Upper lobe of left lung (tissue), 6 donors: ENCODE measurements around the gene COL10A1. TPM values are rescaled to one million over a fixed set of nuclear protein-coding genes. Genes with fewer than 3 reads are reported as not detected.

Experiments
- ATAC-seq, 2 donors: fragments of 200-7000 bp; cut with Tn5 transposase; one replicate each; pipeline ENCODE4 v1.9.1; 2022; ENCODE audit warnings: mild to moderate bottlenecking in 2 of 2, moderate library complexity in 2 of 2; ENCODE audit not compliant: low FRiP score in 2 of 2
- DNase-seq, 2 donors: peaks; one replicate each; pipeline ENCODE4 v3.0.0-alpha.2; 2019 to 2020
- H3K27ac ChIP-seq, 4 donors: fragments of 200-600 bp; sonication (generic); one replicate each; pipeline ENCODE4 v1.5.1; 2016 to 2019
- H3K27me3 ChIP-seq, 4 donors: fragments of 200-600 bp; sonication (generic); one replicate each; pipeline ENCODE4 v1.5.1; 2017 to 2019
- H3K36me3 ChIP-seq, 4 donors: fragments of 200-600 bp; sonication (generic); one replicate each; pipeline ENCODE4 v1.5.1; 2016 to 2019
- H3K4me1 ChIP-seq, 4 donors: fragments of 200-600 bp; sonication (generic); one replicate each; pipeline ENCODE4 v1.5.1; 2018 to 2019
- H3K4me3 ChIP-seq, 4 donors: fragments of 200-600 bp; sonication (generic); one replicate each; pipeline ENCODE4 v1.5.1; 2017 to 2019; ENCODE audit warnings: mild to moderate bottlenecking in 2 of 4, moderate library complexity in 1 of 4
- H3K9me3 ChIP-seq, 4 donors: fragments of 200-600 bp; sonication (generic); one replicate each; pipeline ENCODE4 v1.5.1; 2018 to 2019
- EP300 ChIP-seq, 4 donors: sonication (generic); formaldehyde crosslinking; IDR thresholded peaks; one replicate each; pipeline ENCODE4 v1.5.1; 2017; ENCODE audit warnings: antibody characterized with exemption in 4 of 4, control low read depth in 2 of 4
- POLR2A ChIP-seq, 4 donors: fragments of 450-650 bp; IDR thresholded peaks; one replicate each; pipeline ENCODE4 v1.5.1; 2016 to 2017; ENCODE audit warnings: antibody characterized with exemption in 4 of 4, mild to moderate bottlenecking in 2 of 4
- POLR2AphosphoS5 ChIP-seq, 2 donors: sonication (generic); formaldehyde crosslinking; IDR thresholded peaks; one replicate each; pipeline ENCODE4 v1.5.1; 2017; ENCODE audit warnings: antibody characterized with exemption in 2 of 2
- WGBS, 2 donors: methylation state at CpG; one replicate each; pipeline ENCODE4 v1.1.5; 2017 to 2018; 5-methylcytosine and 5-hydroxymethylcytosine counted together
- total RNA-seq, 6 donors: library from RNA; depleted of rRNA in 4 of 6; stranded (reverse); fragments of >200 nt in 4 of 6; gene quantifications; one replicate each; pipeline versions ENCODE4 v1.1.0 to v1.2.1, GENCODE V29; 2016 to 2021
- TF ChIP-seq, protein P1 (sequence below), 6 experiments: fragments of 450-650 bp in 4 of 6; fragments of 200-600 bp in 2 of 6; sonication (generic) in 2 of 6; IDR thresholded peaks; one replicate each; pipeline ENCODE4 v1.5.1; 2016 to 2019; ENCODE audit warnings: antibody characterized with exemption in 6 of 6
- donor health status: DM: no; HTN: no; CAD: no; lungs with moderate emphysema.
- donor health status: DM: no; HTN: yes; CAD: no; lungs with severe emphysema.

COL10A1 gene
- total RNA-seq, 6 donors from 2014 or later: 0.23 to 4.2 (median 2.5) TPM; not detected in 3

DNA sequence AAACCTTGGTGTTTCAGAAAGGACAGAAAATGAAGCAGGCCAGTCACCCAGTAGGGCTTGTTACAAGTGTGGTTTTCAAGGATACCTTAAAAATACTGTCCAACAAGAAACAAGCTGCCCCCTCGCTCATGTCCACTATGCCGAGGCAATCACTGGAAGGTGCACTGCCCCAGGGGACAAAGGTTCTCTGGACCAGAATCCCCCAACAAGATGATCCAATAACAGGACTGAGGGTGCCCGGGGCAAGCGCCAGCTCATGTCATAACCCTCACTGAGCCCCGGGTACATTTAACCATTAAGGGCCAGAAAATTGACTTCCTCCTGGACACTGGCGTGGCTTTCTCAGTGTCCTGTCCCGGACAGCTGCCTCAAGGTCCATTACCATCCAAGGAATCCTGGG lies 31.9 kb downstream of the COL10A1 start:
- TF ChIP-seq, protein P1, sequence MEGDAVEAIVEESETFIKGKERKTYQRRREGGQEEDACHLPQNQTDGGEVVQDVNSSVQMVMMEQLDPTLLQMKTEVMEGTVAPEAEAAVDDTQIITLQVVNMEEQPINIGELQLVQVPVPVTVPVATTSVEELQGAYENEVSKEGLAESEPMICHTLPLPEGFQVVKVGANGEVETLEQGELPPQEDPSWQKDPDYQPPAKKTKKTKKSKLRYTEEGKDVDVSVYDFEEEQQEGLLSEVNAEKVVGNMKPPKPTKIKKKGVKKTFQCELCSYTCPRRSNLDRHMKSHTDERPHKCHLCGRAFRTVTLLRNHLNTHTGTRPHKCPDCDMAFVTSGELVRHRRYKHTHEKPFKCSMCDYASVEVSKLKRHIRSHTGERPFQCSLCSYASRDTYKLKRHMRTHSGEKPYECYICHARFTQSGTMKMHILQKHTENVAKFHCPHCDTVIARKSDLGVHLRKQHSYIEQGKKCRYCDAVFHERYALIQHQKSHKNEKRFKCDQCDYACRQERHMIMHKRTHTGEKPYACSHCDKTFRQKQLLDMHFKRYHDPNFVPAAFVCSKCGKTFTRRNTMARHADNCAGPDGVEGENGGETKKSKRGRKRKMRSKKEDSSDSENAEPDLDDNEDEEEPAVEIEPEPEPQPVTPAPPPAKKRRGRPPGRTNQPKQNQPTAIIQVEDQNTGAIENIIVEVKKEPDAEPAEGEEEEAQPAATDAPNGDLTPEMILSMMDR (IDR thresholded peaks at IDR 0.05): no peak
- TF ChIP-seq POLR2AphosphoS5 (IDR thresholded peaks at IDR 0.05): no peak
- no peak for TF ChIP-seq POLR2A (IDR thresholded peaks at IDR 0.05)
- TF ChIP-seq EP300 (IDR thresholded peaks at IDR 0.05): no peak
- H3K27ac ChIP-seq: no peak overlapping the region

DNA sequence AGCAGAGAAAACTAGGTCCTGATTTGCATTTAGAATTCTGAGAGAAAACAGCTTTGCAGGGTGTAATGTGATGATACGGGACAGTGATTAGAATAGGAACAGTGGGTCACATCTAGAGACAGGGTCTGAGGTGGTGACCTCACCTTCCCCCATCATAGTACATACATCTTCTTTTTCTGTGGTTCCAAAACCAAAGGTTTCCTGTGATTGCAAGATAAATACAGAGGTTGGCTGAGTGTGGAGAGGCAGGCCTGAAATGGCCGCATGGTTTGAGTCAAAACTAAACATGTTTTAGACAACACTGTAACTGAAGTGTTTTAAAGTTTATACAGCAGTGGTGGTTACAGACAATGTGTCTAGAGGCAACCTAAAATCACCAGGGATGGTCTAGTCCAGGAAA lies 35.7 kb downstream of the COL10A1 start:
- ATAC-seq (no peak), DNase-seq (no peak)
- Histone ChIP-seq H3K36me3 (no peaks in the 10 kb centered on the region), H3K9me3 (no peaks in the 10 kb centered on the region), H3K4me1 (no peaks in the 10 kb centered on the region), H3K27me3 (no peaks in the 10 kb centered on the region), H3K27ac (no peak overlapping the region), H3K4me3 (no peak overlapping the region)
- TF ChIP-seq POLR2A (IDR thresholded peaks at IDR 0.05): no peak
- no peak for TF ChIP-seq EP300 (IDR thresholded peaks at IDR 0.05)
- no peak for TF ChIP-seq POLR2AphosphoS5 (IDR thresholded peaks at IDR 0.05)
- TF ChIP-seq, protein P1 (IDR thresholded peaks at IDR 0.05): no peak
- 71 to 78% methylated on average over 2 of the region's 2 CpGs for WGBS, 2 donors

More for the DNA sequence above, 31.9 kb downstream of the COL10A1 start:
- 86 to 95% methylated on average over 2 to 7 of the region's 7 CpGs for WGBS, 2 donors
- Histone ChIP-seq H3K4me1 (no peaks in the 10 kb centered on the region), H3K4me3 (no peak overlapping the region), H3K36me3 (no peaks in the 10 kb centered on the region), H3K27me3 (no peaks in the 10 kb centered on the region), H3K9me3 (peaks cover 0 to 10% (median 0%) of the 10 kb centered on the region in 4 donors)
- ATAC-seq (no peak), DNase-seq (no peak)

DNA sequence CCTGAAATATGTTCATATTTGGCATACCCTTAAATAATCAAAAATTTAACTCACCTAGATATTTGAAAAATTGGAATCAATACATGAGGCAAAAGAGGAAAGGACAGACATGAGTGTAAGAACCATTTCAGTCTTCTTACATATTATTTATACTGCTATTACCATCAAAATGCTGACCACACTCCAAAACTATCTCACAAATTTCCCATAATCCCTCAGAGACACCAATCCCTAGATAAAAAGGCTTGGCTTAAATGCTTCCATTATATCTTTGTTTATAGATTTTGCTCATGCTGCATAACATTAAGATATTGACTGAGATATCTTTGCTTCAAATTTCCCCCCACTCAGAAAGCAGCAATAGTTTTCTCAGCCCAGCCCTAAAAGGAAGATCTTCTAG lies 37.0 kb downstream of the COL10A1 start:
- DNase-seq (no peak), ATAC-seq (no peak)

DNA sequence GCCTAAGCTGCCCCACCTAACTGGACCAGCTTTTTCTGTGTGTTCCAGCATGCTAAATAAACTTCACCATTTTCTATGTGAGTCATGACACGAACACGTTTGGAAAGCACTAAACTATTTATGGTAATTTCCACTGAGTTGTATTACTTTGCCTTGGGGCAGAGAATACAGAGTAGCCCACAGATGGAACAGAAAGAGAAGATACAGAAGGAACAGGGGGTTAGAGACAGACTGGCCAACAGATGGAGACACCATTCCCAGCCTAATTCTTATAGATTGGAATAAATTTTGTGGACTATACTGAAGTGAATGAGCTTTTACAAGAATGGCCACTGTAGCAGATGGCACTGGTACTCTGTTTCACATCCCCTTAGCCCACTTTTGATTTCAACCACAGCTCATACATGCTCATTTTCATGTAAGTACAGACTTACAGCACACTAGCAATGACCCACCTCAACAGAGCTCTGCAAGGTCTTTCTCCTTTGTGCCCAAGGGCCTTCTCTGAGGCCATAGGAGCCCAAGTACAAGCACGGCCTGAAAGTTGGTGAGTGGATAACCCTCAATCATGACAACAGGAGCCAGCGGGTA lies 38.4 kb downstream of the COL10A1 start:
- H3K27ac ChIP-seq: no peak overlapping the region
- H3K9me3 ChIP-seq: no peaks in the 10 kb centered on the region
- TF ChIP-seq POLR2AphosphoS5 (IDR thresholded peaks at IDR 0.05): no peak
- TF ChIP-seq EP300 (IDR thresholded peaks at IDR 0.05): no peak
- TF ChIP-seq, protein P1 (IDR thresholded peaks at IDR 0.05): no peak
- no peak for TF ChIP-seq POLR2A (IDR thresholded peaks at IDR 0.05)
- WGBS, 2 donors: 62 to 68% methylated on average over 4 of the region's 4 CpGs
- no peaks in the 10 kb centered on the region for H3K27me3 ChIP-seq
- no peaks in the 10 kb centered on the region for H3K4me1 ChIP-seq
- DNase-seq (no peak), ATAC-seq (no peak)
- no peaks in the 10 kb centered on the region for H3K36me3 ChIP-seq
- H3K4me3 ChIP-seq: no peak overlapping the region

More for the DNA sequence above, 37.0 kb downstream of the COL10A1 start:
- no peaks in the 10 kb centered on the region for H3K4me1 ChIP-seq
- H3K9me3 ChIP-seq: no peaks in the 10 kb centered on the region
- no peak overlapping the region for H3K4me3 ChIP-seq
- H3K27me3 ChIP-seq: no peaks in the 10 kb centered on the region
- TF ChIP-seq EP300 (IDR thresholded peaks at IDR 0.05): no peak
- TF ChIP-seq, protein P1 (IDR thresholded peaks at IDR 0.05): no peak
- TF ChIP-seq POLR2A (IDR thresholded peaks at IDR 0.05): no peak
- TF ChIP-seq POLR2AphosphoS5 (IDR thresholded peaks at IDR 0.05): no peak
- no peak overlapping the region for H3K27ac ChIP-seq
- no peaks in the 10 kb centered on the region for H3K36me3 ChIP-seq

DNA sequence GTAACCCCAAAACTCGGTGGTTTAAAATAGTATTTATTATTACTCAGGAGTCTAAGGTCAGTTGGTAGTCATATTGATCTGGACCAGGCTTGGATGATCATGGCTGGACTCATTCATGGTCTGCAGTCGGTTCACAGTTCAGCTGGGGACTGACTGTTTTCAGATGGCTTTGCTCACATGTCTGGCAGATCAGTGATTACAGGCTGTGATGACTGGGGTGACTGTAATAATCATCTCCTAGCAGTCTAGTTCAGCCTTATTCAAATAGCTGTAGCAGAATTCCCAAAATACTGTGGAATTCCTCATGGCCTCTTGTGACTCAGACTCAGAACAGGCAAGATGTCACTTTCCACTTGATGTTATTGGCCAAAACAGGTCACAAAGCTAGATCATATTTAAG lies 41.6 kb downstream of the COL10A1 start:
- no peak for ATAC-seq
- DNase-seq: no peak
- H3K27me3 ChIP-seq: no peaks in the 10 kb centered on the region
- no peaks in the 10 kb centered on the region for H3K4me1 ChIP-seq
- no peaks in the 10 kb centered on the region for H3K36me3 ChIP-seq
- H3K4me3 ChIP-seq: no peak overlapping the region
- no peak for TF ChIP-seq POLR2A (IDR thresholded peaks at IDR 0.05)
- TF ChIP-seq POLR2AphosphoS5 (IDR thresholded peaks at IDR 0.05): no peak
- no peak for TF ChIP-seq EP300 (IDR thresholded peaks at IDR 0.05)
- TF ChIP-seq, protein P1 (IDR thresholded peaks at IDR 0.05): no peak
- no peaks in the 10 kb centered on the region for H3K9me3 ChIP-seq
- H3K27ac ChIP-seq: no peak overlapping the region
- 60 to 76% methylated on average over 2 of the region's 2 CpGs for WGBS, 2 donors
